ENCODE measurements around the gene PLCH1.

The PLCH1 gene

GRCh38 chr3:155448531-155448930 lies 296.3 kb downstream of the PLCH1 start:
- H3K4me3 ChIP-seq (ENCODE audit: low read depth, low read length): no peak overlapping the region
- no peak for DNase-seq (ENCODE audit: low read depth, low spot score)
- ChIA-PET CTCF (no interaction called here), POLR2A (no interaction called here)
- TF ChIP-seq CTCF (IDR thresholded peaks at IDR 0.05; ENCODE audit: insufficient read depth, low read length, missing control alignments): no peak

GRCh38 chr3:155446366-155446765 lies 298.5 kb downstream of the PLCH1 start:
- no peak for DNase-seq (ENCODE audit: low read depth, low spot score)
- CTCF ChIA-PET: no interaction called here
- POLR2A ChIA-PET: no interaction called here
- TF ChIP-seq CTCF (IDR thresholded peaks at IDR 0.05; ENCODE audit: insufficient read depth, low read length, missing control alignments): no peak
- H3K4me3 ChIP-seq (ENCODE audit: low read depth, low read length): no peak overlapping the region

- POLR2A ChIA-PET: no interaction called here
- DNase-seq (ENCODE audit: low read depth, low spot score): no peak
- TF ChIP-seq CTCF (IDR thresholded peaks at IDR 0.05; ENCODE audit: insufficient read depth, low read length, missing control alignments): no peak
- H3K4me3 ChIP-seq (ENCODE audit: low read depth, low read length): no peak overlapping the region
- CTCF ChIA-PET: no interaction called here
These were observed 300.1 kb downstream of the PLCH1 start for GRCh38 chr3:155444771-155445170.

- CTCF ChIA-PET: no interaction called here
- no peak for DNase-seq (ENCODE audit: low read depth, low spot score)
- TF ChIP-seq CTCF (IDR thresholded peaks at IDR 0.05; ENCODE audit: insufficient read depth, low read length, missing control alignments): no peak
- H3K4me3 ChIP-seq (ENCODE audit: low read depth, low read length): no peak overlapping the region
- POLR2A ChIA-PET: no interaction called here
These were observed 301.1 kb downstream of the PLCH1 start for GRCh38 chr3:155443815-155444214.

GRCh38 chr3:155442072-155442471 lies 302.8 kb downstream of the PLCH1 start:
- POLR2A ChIA-PET: no interaction called here
- DNase-seq (ENCODE audit: low read depth, low spot score): no peak
- no peak overlapping the region for H3K4me3 ChIP-seq (ENCODE audit: low read depth, low read length)
- no peak for TF ChIP-seq CTCF (IDR thresholded peaks at IDR 0.05; ENCODE audit: insufficient read depth, low read length, missing control alignments)
- CTCF ChIA-PET: no interaction called here

- no peak for TF ChIP-seq CTCF (IDR thresholded peaks at IDR 0.05; ENCODE audit: insufficient read depth, low read length, missing control alignments)
- H3K4me3 ChIP-seq (ENCODE audit: low read depth, low read length): no peak overlapping the region
- no peak for DNase-seq (ENCODE audit: low read depth, low spot score)
- CTCF ChIA-PET: no interaction called here
- POLR2A ChIA-PET: no interaction called here
These were observed 303.4 kb downstream of the PLCH1 start for GRCh38 chr3:155441506-155441905.
